ENCODE data around the gene DDX49.

GRCh38 chr19:18932216-18932841, 12.8 kb downstream of the DDX49 start:
- no peak for TF ChIP-seq CTCF (IDR thresholded peaks at IDR 0.05)
- no peak for TF ChIP-seq NFE2L1 (CRISPR knock-in tag; IDR thresholded peaks at IDR 0.05)
- TF ChIP-seq ATF3 (CRISPR knock-in tag; conservative IDR thresholded peaks at IDR 0.05), result no peak
- TF ChIP-seq PRDM15 (CRISPR knock-in tag; IDR thresholded peaks at IDR 0.05), result peak; percentile 64
- TF ChIP-seq ATF6 (CRISPR knock-in tag; IDR thresholded peaks at IDR 0.05), result no peak
- no peak for TF ChIP-seq E2F1 (CRISPR knock-in tag; IDR thresholded peaks at IDR 0.05)
- TF ChIP-seq GABPB1 (CRISPR knock-in tag; IDR thresholded peaks at IDR 0.05), result no peak
- no peak for TF ChIP-seq ATF1 (CRISPR knock-in tag; IDR thresholded peaks at IDR 0.05)
- no peak for TF ChIP-seq TCF7 (CRISPR knock-in tag; IDR thresholded peaks at IDR 0.05; ENCODE audit: low read depth)
- TF ChIP-seq HMGXB4 (CRISPR knock-in tag; IDR thresholded peaks at IDR 0.05), result no peak
- no peak for TF ChIP-seq CREB1 (CRISPR knock-in tag; IDR thresholded peaks at IDR 0.05)

Data from WTC11 (cell line).